GM13976 (cell line): ENCODE data around the gene PADI4.

Source experiments
- DNase-seq: peaks from one replicate; pipeline ENCODE4 v3.0.0; 2012; ENCODE audit warnings: low spot score
- CTCF ChIP-seq: IDR thresholded peaks from 2 replicates; pipeline ENCODE4 v1.5.1; 2012; ENCODE audit warnings: borderline replicate concordance, mild to moderate bottlenecking; ENCODE audit not compliant: insufficient read depth; ENCODE audit errors: extremely low read depth, missing control alignments, control extremely low read depth
- in situ Hi-C: fragments of 300-500 bp; cut with MboI; formaldehyde crosslinking; loops from one replicate; pipeline ENCODE4 v1.12.0; 2022; ENCODE audit warnings: low sequenced_read_pairs, mixed read lengths, inconsistent platforms; ENCODE audit not compliant: unreplicated experiment

PADI4 gene

DNA sequence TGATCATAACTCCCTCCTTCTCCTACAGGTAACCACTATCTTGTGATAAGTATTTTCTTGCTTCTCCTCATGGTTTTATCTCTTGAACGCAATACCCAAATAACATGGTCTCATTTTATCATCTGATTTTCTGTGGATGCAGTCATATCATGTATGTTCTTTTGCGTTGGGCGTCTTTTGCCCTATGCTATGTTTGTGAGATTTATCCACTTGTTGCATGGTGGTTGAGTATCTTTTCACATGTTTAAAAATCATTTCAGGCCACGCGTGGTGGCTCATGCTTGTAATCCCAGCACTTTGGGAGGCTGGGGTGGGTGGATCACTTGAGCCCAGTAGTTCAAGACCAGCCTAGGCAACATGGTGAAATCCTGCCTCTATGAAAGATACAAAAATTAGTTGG lies 43.5 kb upstream of the PADI4 start:
- no peak for DNase-seq
- in situ Hi-C loops: no loop called here
- TF ChIP-seq CTCF: no peak

DNA sequence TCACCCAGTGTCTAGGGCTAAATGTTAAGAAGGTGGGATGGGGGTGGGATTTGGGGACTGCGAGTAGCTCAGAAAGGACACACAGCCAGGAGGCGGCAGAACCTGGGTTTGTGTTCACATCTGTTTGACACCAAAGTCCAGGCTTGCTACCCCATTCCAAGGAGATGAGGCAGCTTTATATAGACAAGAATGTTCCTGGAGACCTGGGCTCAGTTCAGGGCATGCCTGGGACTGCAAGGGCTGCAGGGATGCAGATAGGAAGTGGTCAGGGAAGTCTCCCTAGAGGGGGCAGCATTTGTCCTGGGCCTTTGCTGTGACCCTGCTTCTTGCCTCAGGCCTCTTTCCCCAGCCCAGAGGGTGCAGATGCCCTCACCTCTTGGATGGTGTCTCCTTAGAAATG lies 42.8 kb upstream of the PADI4 start:
- in situ Hi-C loops: no loop called here
- no peak for TF ChIP-seq CTCF
- no peak for DNase-seq

GRCh38 chr1:17265950-17266349 lies 42.0 kb upstream of the PADI4 start:
- in situ Hi-C loops: no loop called here
- TF ChIP-seq CTCF: no peak
- DNase-seq: no peak

GRCh38 chr1:17270891-17271765 lies 36.9 kb upstream of the PADI4 start:
- no peak for TF ChIP-seq CTCF
- no peak for DNase-seq
- in situ Hi-C loops: no loop called here

GRCh38 chr1:17272066-17272465 lies 35.9 kb upstream of the PADI4 start:
- no peak for TF ChIP-seq CTCF
- in situ Hi-C loops: no loop called here
- no peak for DNase-seq

GRCh38 chr1:17272646-17273045 lies 35.4 kb upstream of the PADI4 start:
- DNase-seq: no peak
- no peak for TF ChIP-seq CTCF
- in situ Hi-C loops: no loop called here

DNA sequence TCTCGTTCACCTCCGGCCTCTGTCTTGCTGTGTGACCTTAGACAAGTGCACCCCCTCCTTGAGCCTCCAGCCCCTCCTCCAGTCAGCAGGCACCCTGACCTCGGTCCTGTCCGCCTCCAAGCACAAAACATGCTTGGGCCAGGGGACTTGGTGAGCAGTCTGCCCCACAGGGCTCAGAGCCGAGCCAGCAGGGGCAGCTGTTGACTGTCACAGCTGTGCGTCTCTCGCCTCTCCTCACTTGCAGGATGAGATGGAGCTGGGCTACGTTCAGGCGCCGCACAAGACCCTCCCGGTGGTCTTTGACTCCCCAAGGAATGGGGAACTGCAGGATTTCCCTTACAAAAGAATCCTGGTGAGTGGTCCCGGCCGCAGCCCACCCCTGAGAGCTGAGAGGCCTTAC lies 34.9 kb upstream of the PADI4 start:
- in situ Hi-C loops: no loop called here

More for the DNA sequence above, 34.9 kb upstream of the PADI4 start:
- TF ChIP-seq CTCF: no peak
- no peak for DNase-seq
